Type B pancreatic cell (in vitro differentiated cells): ENCODE results near the gene MTHFR. TPM values are rescaled to one million over a fixed set of nuclear protein-coding genes. Genes with fewer than 3 reads are reported as not detected.

Source experiments
- DNase-seq: peaks from one replicate; pipeline ENCODE4 v3.0.0; 2021; ENCODE audit warnings: mixed read lengths; ENCODE audit not compliant: unreplicated experiment; ENCODE audit errors: extremely low spot score
- H3K27ac Mint-ChIP-seq: 2 replicates; pipeline ENCODE4 v1.8.0; 2021; ENCODE audit warnings: mild to moderate bottlenecking, mixed read lengths
- H3K27me3 Mint-ChIP-seq: 2 replicates; pipeline ENCODE4 v1.8.0; 2021; ENCODE audit warnings: mixed read lengths
- H3K36me3 Mint-ChIP-seq: 2 replicates; pipeline ENCODE4 v1.8.0; 2021; ENCODE audit warnings: mixed read lengths
- H3K4me1 Mint-ChIP-seq: one replicate; pipeline ENCODE4 v1.8.0; 2021; ENCODE audit warnings: mixed read lengths; ENCODE audit not compliant: unreplicated experiment
- H3K4me3 Mint-ChIP-seq: 2 replicates; pipeline ENCODE4 v1.8.0; 2021; ENCODE audit warnings: mild to moderate bottlenecking, mixed read lengths
- H3K9me3 Mint-ChIP-seq: 2 replicates; pipeline ENCODE4 v1.8.0; 2021; ENCODE audit warnings: mixed read lengths
- CTCF ChIP-seq: fragments of 200-600 bp; sonication (generic); conservative IDR thresholded peaks from 2 replicates; pipeline ENCODE4 v1.5.0; 2021; ENCODE audit warnings: antibody characterized with exemption, mild to moderate bottlenecking
- total RNA-seq: library from RNA; stranded (reverse); gene quantifications from 2 replicates; pipeline ENCODE4 v1.2.1, GENCODE V29; 2021; ENCODE audit warnings: low replicate concordance

The MTHFR gene
- total RNA-seq, 1 donor from 2014 or later = 30.1 TPM

DNA sequence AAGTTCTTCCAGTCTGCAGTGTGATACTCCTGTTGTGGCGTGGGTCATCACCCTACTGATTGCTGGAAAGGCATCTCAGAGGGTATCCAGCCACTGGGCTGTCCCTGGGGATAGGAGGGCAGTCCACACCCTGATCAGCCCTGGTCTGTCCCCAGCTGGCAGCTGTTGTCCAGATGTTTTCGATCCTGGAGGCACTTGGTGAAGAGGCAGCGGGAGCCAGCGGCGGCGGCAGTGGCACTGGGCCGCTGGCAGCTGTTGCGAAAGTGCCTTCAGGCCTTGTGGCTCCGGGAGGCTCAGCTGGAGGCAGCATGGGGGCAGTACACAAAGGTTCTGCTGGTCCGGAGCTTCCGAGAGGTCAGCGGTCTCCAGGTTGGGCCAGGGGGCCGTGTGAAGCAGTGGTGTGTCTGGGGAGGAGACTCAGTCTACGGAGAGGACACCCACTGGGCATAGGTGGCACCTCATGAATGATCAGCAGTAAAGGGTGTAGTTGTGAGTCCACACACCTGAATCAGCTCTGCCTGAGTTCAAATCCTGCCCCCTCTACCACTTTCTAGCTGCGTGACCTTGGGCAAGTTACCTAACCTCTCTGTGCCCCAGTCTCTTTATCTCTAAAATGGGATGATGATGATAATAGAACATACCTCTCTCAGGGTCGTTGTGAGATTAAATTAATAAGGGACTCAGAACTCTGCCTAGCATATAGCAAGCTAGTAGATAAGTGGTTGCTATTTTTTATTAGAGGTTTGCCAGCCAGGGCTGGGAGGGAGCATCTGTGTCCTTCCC lies 37.7 kb downstream of the MTHFR start:
- no peaks in the 10 kb centered on the region for H3K36me3 Mint-ChIP-seq
- no peaks in the 10 kb centered on the region for H3K9me3 Mint-ChIP-seq
- no peak for DNase-seq
- no peak for TF ChIP-seq CTCF
- H3K27me3 Mint-ChIP-seq = peaks cover 4% of the 10 kb centered on the region
- no peak overlapping the region for H3K4me3 Mint-ChIP-seq
- H3K4me1 Mint-ChIP-seq = peaks cover 8% of the 10 kb centered on the region
- no peak overlapping the region for H3K27ac Mint-ChIP-seq

DNA sequence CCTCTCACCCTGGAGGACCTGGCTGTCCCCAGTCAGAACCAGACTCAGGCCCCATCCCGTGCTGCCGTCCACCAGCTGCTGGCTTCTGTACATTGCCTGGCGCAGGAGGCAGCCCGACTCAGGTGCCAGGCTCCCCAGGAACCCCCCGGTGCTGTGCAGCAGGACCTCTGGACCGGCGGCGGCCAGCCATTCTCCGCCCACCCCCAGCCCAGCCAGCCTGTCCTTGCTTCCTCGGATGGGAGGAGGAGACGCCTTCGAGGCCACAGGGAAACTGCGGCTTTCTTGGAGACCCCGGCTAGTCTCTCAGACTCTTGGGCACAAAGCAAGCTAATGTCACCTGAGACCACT lies 39.4 kb downstream of the MTHFR start:
- no peak for DNase-seq
- no peaks in the 10 kb centered on the region for H3K36me3 Mint-ChIP-seq
- no peaks in the 10 kb centered on the region for H3K9me3 Mint-ChIP-seq
- no peak for TF ChIP-seq CTCF
- H3K4me3 Mint-ChIP-seq = no peak overlapping the region
- peaks cover 13% of the 10 kb centered on the region for H3K27me3 Mint-ChIP-seq
- no peak overlapping the region for H3K27ac Mint-ChIP-seq
- H3K4me1 Mint-ChIP-seq = peaks cover 12% of the 10 kb centered on the region

- peaks cover 18% of the 10 kb centered on the region for H3K27me3 Mint-ChIP-seq
- DNase-seq = no peak
- H3K36me3 Mint-ChIP-seq = no peaks in the 10 kb centered on the region
- no peaks in the 10 kb centered on the region for H3K9me3 Mint-ChIP-seq
- no peak for TF ChIP-seq CTCF
- H3K4me1 Mint-ChIP-seq = peaks cover 12% of the 10 kb centered on the region
- no peak overlapping the region for H3K27ac Mint-ChIP-seq
- no peak overlapping the region for H3K4me3 Mint-ChIP-seq
These were observed 39.9 kb downstream of the MTHFR start for GRCh38 chr1:11765661-11766428.

GRCh38 chr1:11764519-11764918 lies 41.2 kb downstream of the MTHFR start:
- Mint-ChIP-seq H3K27me3 (peaks cover 25% of the 10 kb centered on the region), H3K36me3 (no peaks in the 10 kb centered on the region), H3K4me3 (no peak overlapping the region), H3K27ac (no peak overlapping the region), H3K4me1 (peaks cover 12% of the 10 kb centered on the region), H3K9me3 (no peaks in the 10 kb centered on the region)
- TF ChIP-seq CTCF = no peak
- no peak for DNase-seq

DNA sequence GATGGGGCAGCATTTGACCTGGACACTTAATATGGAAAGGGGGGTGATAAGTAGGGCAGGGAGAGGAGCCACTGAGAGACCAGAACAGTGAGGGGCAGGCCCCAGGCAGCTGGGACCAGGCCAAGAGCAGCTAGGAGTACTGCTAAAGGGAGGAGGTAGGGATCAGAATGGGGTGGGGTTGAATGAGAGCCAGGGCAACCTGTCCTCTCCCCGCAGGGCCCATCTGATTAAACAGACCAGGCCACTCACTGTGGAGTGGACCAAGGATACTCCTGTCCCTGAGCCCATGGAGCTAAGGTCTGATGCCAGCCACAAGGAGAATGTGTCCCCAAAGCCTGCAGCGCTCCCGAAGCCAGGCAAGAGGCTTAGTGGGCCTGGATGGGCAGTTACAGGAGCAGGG lies 41.6 kb downstream of the MTHFR start:
- DNase-seq = no peak
- Mint-ChIP-seq H3K4me3 (no peak overlapping the region), H3K27me3 (peaks cover 25% of the 10 kb centered on the region), H3K4me1 (peaks cover 12% of the 10 kb centered on the region), H3K36me3 (no peaks in the 10 kb centered on the region), H3K27ac (no peak overlapping the region), H3K9me3 (no peaks in the 10 kb centered on the region)
- TF ChIP-seq CTCF = no peak
